Caki2 (cell line): ENCODE data around the gene ELFN1. TPM values are rescaled to one million over a fixed set of nuclear protein-coding genes. Genes with fewer than 3 reads are reported as not detected.

Experiments
- DNase-seq: peaks from one replicate; pipeline ENCODE4 v3.0.0-alpha.2; 2015; ENCODE audit warnings: low read depth
- in situ Hi-C: cut with HindIII; loops from 2 replicates; pipeline ENCODE4 v1.10.0; 2016; ENCODE audit warnings: low sequenced_read_pairs, low pct_unique_long_range_greater_than_20kb, mixed read lengths
- total RNA-seq: library from RNA; depleted of rRNA; stranded (reverse); fragments of >200 nt; shearing (Covaris generic); gene quantifications from 2 replicates; pipeline ENCODE4 v1.2.3, GENCODE V29; 2014; ENCODE audit warnings: low replicate concordance; rRNA removed

The ELFN1 gene
- total RNA-seq, 1 experiment from 2014 or later, result not detected

DNA sequence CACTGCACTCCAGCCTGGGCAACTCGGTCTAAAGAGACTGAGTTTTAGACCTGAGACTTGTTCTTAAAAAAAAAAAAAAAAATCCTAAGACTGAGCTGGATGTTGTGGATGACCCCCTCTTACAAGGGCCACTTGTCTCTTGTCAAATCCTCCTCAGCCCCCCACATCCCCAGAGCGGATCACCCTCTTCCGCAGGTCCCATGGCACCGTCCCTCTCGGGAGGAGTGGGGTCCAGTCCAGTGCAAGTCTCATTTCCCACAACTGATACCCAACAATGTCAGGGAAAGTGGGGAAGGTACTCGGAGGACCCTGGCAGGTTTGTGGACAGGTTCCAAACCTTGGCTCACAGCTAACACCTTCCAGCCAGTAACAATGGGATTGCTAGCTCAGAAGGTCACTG is 100.3 kb downstream of the ELFN1 start:
- no peak for DNase-seq
- in situ Hi-C loops, result no loop called here

DNA sequence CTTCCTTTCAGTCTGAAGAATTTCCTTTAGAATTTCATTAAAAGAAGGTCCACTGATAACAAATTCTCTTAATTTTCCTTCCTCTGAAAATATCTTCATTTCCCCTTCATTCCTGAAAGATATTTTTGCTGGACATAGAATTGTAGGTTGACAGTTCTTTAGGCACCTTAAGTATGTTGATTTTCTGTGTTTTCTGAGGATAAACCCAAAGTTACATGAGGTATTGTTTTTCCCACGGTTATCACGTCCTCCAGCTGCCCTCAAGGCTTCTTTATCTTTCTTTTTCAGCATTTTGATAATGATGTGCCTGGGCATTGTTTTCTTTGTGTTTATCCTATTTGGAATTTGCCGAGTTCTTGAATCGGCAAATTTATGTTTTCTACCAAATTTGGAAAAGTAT is 105.3 kb downstream of the ELFN1 start:
- in situ Hi-C loops, result no loop called here
- DNase-seq, result no peak

DNA sequence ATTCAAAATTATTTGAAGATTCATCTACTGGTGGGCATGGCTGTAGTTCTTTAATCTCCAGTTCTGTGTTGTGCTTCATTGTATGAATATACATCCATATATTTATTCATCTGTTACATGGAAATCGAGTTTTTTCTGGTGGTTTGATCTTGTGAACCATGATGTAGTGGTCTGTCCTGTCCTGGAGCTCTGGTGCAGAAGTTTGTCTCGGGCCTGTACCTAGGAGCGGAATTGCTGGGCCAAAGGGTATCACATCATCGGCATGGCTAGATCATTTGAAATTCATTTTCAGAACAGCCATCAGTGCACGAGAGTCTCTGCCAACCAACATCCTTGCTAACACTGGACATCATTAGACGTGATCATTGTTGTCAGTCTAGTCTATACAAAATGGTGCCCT is 107.0 kb downstream of the ELFN1 start:
- DNase-seq, result no peak
- in situ Hi-C loops, result no loop called here

DNA sequence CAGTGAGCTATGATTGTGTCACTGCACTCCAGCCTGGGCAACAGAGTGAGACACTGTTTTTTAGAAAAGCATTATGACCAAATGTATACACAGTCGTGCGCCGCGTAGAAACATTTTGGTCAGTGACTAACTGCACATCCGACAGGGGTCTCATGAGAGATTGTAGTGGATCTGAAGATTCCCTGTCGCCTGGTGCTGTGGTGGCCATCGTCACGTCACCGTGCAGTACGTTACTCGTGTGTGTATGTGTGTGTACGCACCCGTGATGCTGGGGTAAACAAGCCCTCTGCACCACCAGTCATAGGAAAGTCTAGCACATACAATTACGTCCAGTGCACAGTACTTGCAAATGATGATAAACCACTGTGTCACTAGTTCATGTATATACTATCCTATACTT is 109.4 kb downstream of the ELFN1 start:
- DNase-seq, result no peak
- in situ Hi-C loops, result no loop called here

DNA sequence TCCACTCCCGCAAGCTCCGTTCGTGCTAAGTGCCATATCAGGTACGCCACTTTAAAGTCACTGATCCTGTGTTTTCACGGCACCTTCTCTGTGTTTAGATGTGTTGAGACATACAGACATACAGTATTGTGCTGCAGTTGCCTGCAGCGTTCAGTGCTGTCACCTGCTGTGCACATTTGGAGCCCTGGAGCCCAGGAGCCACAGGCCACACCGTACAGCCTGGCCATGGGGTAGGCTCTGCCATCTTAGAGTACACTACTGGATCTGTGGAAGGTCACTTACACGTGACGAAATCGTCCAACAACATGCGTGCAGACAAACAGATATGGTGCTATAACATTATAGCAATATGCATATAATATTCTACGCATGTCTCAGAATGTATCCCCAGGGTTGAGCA is 111.3 kb downstream of the ELFN1 start:
- in situ Hi-C loops, result no loop called here
- no peak for DNase-seq

DNA sequence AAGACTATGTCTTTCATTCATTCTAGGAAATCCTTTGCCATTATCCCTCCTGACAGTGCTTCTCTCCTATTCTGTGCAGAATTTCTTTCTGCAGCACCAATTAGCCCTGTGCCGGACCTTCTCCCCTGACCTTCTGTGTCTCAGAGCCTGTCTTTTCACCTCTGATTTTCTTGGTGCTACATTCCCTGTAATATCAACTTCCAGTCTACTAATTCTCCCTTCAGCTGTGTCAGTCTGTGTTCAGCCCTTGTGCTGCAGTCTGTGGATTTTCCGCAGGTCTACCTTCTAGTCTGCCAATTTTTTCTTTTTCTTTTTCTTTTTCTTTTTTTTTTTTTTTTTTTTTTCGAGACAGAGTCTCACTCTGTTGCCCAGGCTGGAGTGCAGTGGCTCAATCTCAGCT is 115.8 kb downstream of the ELFN1 start:
- DNase-seq, result no peak
- in situ Hi-C loops, result no loop called here

DNA sequence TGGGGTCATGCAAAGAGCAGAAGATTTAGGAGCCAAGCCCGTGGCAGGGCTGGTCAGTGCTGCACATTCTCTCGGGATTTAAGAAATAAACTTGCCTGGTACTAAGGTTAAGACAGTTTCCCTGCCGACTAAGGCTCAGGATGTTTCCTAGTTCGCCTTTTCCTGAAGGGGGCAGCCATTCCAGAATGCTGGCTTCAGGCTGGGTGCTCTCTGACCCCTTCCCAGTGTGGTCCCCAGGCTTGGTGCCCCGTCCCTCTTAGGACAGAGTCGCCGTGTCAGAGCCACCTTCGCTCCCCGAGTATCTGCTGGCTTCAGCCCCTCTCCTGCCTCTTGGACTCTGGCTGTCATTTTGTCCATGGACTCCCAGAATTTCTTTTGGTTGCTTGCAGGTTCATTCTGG is 117.2 kb downstream of the ELFN1 start:
- in situ Hi-C loops, result no loop called here
- DNase-seq, result no peak

DNA sequence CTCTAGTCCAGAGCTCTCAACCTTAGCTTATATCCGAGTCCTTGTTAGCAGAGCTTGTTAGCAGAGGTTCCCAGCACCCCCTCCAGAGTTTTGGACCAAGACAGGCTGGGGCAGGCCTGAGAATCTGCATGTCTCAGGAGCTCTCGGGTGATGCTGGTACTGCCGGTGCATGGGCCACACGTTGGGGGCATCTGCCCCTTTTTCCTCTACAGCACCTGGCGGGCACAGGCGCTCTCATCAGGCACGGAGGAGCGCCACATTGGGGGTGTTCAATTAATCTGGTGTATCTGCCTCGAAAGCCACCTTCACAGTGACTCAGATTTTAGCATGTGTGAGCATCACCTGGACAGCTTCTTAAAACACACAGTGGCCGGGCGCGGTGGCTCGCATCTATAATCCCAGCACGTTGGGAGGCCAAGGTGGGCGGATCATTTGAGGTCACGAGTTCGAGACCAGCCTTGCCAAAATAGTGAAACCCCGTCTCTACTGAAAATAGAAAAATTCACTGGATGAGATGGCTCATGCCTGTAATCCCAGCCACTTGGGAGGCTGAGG is 117.7 kb downstream of the ELFN1 start:
- no peak for DNase-seq
- in situ Hi-C loops, result no loop called here

DNA sequence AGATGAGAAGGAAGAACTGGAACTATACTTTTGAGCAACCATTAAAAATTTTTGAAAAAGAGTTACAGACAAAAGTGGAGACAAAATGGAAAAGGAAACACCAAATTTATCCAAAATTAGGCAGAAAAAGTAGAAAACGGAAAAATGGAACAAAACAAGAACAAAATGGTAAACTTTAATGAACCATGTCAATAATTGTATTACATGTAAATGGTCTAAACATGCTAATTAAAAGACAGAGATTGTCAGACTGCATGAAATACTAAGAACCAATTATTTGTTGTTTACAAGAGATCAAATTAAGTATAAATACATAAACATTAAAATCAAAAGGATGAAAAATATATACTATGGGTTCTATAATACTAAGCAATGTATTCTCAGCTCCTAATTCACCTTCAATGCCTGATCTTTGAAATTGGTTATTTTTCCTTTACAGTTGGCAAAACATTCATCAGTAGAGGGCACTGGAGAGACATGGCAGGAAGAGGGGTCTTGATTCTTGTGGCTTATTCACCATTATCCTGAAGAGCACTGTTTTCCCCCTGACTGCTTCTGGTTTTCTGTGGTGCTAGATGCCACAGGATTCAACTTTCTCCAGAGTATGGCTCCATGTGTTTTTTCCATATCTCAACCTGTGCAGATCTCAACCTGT is 124.9 kb downstream of the ELFN1 start:
- no peak for DNase-seq
- in situ Hi-C loops, result no loop called here

Other genes with a start within 250 kb of the ELFN1 start
- 8.8 and 13.5 TPM in 2 replicates for gene MICALL2, start 210.8 kb upstream of the ELFN1 start, total RNA-seq
- gene INTS1, start 165.9 kb upstream of the ELFN1 start, total RNA-seq, result 39.4 and 78.5 TPM in 2 replicates
- gene MAFK, start 139.6 kb upstream of the ELFN1 start, total RNA-seq, result 26.5 and 33.2 TPM in 2 replicates
- gene TMEM184A, start 114.1 kb upstream of the ELFN1 start, total RNA-seq, result 13.4 and 16.6 TPM in 2 replicates
- 101 and 106 TPM in 2 replicates for gene PSMG3, start 100.2 kb upstream of the ELFN1 start, total RNA-seq